Fibroblast of skin of abdomen (primary cell): ENCODE measurements around the gene RAB6A. TPM values are rescaled to one million over a fixed set of nuclear protein-coding genes. Genes with fewer than 3 reads are reported as not detected.
"Not testable (repeated sequence)": the region's sequence is repeated elsewhere in the genome, so short reads cannot be mapped to it uniquely, and the experiment has no call there.

ENCODE experiments used
- DNase-seq: peaks from one replicate; pipeline ENCODE4 v3.0.0-alpha.2; 2013
- polyA plus RNA-seq, 2 experiments: library from polyadenylated mRNA; unstranded; fragments of 120-200 nt; gene quantifications; one replicate each; pipeline ENCODE4 v1.2.1, GENCODE V29; 2013; ENCODE audit not compliant: insufficient read length in 2 of 2

The RAB6A gene
- polyA plus RNA-seq (2013, experiment 1 of 2; ENCODE audit: insufficient read length): 84.9 TPM
- polyA plus RNA-seq (2013, experiment 2 of 2; ENCODE audit: insufficient read length): 85.9 TPM

DNA sequence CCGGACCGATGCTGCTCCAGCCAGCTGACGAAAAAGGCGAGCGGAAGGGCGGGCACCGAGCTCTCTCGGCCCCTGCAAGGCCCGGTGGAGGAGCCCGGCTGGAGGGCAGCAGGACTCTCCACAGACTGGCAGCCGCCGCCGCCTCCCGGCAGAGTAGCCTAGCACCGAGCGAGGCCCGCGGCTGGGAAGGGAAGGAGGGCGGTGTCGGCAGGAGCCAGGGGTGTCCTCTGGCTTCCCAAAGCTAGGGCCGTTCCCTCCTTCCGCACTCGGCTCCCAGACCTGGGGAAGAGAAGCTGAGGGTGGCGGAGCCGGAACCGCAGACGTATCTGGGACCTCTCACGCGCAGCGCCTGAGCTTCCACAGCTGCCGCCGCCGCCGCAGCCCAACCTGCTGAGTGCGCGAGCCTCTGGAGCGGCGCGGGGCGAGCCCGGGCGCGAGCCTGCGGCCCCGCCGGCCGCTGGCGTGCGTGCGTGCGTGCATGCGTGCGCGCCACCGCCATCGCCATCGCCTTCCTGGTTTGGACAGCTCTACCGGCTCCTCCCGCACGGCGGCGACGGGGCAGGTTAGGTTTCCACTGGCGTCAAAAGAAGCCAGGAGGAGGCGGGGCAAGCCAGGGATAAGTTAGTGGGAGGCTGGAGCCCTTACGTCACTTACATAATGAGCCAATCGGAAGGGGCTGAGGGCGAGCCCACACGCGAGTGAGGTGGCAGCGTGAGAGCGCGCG is at the start of gene RAB6A:
RAB6A (minus strand) TSS at position 396 of the 724 bp plus-strand sequence. CDS start 439 bp downstream, outside the sequence.
- DNase-seq: peak; percentile 100

GRCh38 chr11:73810637-73811036 is 49.8 kb upstream of the RAB6A start:
- no peak for DNase-seq

DNA sequence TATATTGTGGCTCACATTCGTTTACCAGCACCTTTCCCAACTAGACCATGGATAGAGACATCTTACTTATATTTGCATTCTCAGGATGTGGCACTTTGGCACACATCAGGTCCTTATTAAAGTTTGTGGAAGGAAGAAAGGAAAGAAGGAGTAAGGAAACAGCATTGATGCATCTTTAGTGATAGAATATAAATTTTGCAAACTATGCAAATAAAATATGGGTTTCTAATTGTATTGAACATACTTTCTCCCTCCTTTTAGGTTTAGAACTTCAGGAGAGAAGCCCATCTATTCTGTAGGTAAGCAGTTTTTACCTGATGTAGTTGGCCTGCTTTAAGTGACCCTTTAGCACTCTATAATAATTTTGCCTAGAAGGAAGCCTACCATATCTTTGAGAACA is 47.2 kb upstream of the RAB6A start:
- no peak for DNase-seq

GRCh38 chr11:73804712-73805111 is 43.8 kb upstream of the RAB6A start:
- no peak for DNase-seq

GRCh38 chr11:73801136-73801535 is 40.3 kb upstream of the RAB6A start:
- DNase-seq: no peak

- DNase-seq: no peak
Observed at GRCh38 chr11:73800276-73800806, 39.5 kb upstream of the RAB6A start.

DNA sequence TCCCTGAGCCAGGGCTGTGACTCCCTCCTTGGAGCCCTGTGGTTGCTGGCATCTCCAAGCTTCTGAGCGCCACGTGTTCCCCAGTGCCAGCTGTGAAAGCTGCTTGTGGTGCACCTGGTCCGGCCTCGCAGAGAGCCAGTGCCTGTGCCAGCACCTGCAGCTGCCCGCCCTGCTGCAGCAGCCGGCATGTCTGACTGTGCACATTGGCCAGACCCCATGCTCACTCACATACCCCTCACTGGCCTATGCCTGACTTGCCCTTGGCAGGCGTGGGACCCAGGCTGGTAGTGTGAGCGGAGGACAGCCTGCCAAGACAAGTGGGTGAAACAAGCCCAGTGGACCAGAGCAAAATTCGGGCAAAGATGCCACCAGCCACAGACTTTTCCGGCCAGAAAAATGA is 36.6 kb upstream of the RAB6A start:
- no peak for DNase-seq

- DNase-seq: no peak
Observed at GRCh38 chr11:73795925-73796632, 35.2 kb upstream of the RAB6A start.

DNA sequence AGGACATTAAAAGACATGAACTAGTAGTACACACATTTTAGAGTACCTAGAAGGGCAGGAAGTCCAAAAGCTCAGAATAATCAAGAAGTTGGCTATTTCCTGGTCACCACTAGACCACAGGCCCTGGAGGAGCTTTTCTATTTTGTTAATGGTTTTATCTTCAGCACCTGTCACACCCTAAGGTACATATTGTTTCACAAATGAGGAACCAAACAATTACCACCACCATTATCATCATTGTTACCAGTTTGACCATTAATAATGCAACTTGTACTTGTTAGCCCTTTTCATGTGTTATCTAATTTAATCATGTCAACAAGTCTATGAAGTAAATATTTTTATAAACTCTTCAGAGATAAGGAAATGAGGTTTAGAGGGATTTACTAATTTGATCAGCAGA is 31.7 kb upstream of the RAB6A start:
- no peak for DNase-seq

GRCh38 chr11:73789279-73789670 is 28.4 kb upstream of the RAB6A start:
- DNase-seq: no peak

- peak; percentile 95 for DNase-seq
Observed at GRCh38 chr11:73787643-73788558, 27.0 kb upstream of the RAB6A start, which contains the start of gene MRPL48. Gene MRPL48, plus strand, starts transcription at chr11:73787874. Its CDS starts 98 bp downstream, at chr11:73787972.

- peak; percentile 4 for DNase-seq
Observed at GRCh38 chr11:73787051-73787642, 26.3 kb upstream of the RAB6A start.

DNA sequence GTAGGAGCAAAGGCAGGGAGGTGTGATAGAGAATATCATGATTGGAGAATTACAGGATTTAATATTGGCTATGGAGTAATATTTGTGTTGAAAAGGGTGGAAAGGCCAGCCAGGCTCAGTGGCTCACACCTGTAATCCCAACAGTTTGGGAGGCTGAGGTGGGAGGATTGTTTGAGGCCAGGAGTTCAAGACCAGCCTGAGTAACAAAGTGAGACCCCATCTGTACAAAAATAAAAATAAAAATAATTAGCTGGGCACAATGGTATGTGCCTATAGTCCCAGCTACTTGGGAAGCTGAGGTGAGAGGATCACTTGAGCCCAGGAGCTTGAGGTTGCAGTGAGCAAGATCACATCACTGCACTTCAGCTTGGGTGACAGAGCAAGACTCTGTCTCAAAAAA is 24.6 kb upstream of the RAB6A start:
- not testable (repeated sequence) for DNase-seq

DNA sequence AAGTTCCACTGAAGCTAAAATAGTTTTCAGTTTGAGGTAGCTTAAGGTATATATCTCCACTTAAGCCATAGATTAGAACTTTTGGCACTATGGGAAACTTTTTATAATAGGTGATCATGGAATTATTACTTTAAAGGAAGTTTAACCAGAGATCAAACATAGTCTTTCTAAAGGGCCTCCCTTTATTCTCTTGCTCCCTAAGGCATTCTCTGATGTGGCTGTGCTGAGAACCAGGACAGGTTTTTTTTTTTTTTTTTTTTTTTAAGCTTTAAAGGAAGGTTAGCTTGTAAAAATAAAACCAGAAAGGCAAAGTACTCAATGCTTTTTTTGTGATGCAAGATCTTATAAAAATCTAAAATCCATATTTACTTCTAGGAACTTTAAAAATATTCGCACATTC is 23.9 kb upstream of the RAB6A start:
- no peak for DNase-seq

DNA sequence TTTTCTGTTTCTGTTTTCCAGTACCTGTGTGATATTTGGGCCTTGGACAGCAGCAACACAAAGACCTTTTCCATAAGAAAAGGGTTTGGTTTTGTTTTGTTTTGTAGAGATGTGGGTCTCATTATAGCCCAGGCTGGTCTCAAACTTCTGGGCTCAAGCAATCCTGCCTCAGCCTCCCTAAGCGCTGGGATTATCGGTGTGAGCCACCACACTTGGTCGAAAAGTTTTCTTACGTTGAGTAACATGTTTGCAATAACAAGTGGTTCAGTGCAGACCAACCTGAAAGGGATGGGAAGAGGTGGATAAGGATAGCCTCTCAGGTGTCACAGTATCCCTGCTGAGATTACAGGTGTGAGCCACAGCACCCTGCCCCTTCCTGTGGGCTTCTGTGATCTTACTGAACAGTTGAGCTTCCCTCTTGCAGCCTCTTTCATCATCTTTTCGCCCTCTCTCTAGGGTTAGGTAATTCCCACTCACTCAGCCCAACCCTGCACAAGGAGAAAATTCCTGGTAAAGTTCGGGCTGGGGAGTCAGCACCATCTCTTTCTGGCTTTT is 23.3 kb upstream of the RAB6A start:
- peak; percentile 62 for DNase-seq

GRCh38 chr11:73783483-73784020 is 22.7 kb upstream of the RAB6A start:
- DNase-seq: no peak

- no peak for DNase-seq
Observed at GRCh38 chr11:73781303-73781702, 20.4 kb upstream of the RAB6A start.

DNA sequence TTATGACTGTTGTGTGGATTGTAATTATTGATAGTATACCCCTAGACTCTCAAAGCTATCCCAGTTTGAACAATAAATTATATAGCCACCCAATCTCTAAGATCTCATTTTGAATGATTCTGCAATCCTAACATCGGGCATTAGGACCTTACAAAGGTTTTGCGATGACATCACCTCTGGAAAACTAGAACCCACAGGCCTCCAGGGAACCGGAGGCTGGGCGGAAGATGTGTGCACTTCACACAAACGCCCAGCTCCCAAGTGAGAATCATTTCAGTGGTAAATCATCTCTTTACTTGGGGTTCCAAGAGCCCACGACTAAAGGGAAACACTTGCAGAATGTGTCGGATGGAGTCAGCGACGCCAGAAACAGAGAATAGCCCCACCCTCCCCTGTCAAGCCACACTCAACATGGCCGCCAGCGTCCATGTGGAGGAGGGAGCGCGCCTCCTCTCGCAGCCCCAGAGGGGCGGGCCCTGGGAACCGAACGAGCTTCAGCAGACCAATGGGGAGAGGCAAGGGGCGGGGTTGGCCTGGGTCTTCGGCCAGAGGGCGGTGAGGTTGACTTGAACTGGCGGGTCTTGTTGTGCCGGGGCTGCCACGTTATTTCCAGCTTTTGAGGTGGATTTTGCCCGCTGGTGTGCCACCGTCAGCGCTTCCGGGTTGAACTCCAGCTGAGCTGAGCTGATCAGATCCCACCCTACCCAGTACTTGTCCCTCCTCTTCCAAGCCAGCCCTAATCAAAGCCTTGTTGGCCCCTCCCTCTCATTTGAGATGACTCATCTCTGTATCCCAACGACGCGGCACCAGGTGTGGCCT is 18.4 kb upstream of the RAB6A start:
- DNase-seq: peak; percentile 98

GRCh38 chr11:73770811-73771210 is 9.9 kb upstream of the RAB6A start:
- not testable (repeated sequence) for DNase-seq

DNA sequence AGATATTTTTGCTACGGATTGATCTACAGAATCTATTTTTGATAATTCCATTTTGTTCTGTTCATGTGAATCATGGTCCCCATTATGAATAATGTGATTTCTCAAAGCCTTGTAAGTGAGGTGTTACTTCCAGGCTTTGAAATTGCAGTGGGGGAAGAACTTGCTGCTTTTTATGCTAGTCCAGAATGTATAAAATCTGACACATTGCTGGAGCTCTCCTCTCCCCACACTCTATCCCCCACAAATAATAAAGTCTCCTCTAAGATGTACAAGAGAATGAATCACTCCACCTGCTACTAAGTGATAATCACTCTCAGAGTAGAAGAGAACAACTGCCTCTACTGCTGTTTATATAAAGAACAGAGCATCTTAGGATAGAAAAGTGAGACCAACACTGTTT is 5.9 kb upstream of the RAB6A start:
- DNase-seq: no peak

GRCh38 chr11:73762732-73763131 is 1.9 kb upstream of the RAB6A start:
- DNase-seq: no peak
